OCI-LY1 (cell line): ENCODE measurements around the gene PPARGC1A.

Source experiments
- EZH2 ChIP-seq: fragments of 200-600 bp; sonication (generic), shearing (Covaris generic); IDR thresholded peaks from 2 replicates; pipeline ENCODE4 v1.8.0; 2017; ENCODE audit warnings: borderline replicate concordance, mixed run types, mild to moderate bottlenecking, antibody characterized with exemption, low read length, moderate library complexity, mixed read lengths
- TF ChIP-seq, protein P1 (sequence below): fragments of 200-600 bp; sonication (generic), shearing (Covaris generic); IDR thresholded peaks from 2 replicates; pipeline ENCODE4 v1.5.1; 2017; ENCODE audit warnings: mild to moderate bottlenecking, antibody characterized with exemption, low read length, moderate library complexity, mixed read lengths

DNA sequence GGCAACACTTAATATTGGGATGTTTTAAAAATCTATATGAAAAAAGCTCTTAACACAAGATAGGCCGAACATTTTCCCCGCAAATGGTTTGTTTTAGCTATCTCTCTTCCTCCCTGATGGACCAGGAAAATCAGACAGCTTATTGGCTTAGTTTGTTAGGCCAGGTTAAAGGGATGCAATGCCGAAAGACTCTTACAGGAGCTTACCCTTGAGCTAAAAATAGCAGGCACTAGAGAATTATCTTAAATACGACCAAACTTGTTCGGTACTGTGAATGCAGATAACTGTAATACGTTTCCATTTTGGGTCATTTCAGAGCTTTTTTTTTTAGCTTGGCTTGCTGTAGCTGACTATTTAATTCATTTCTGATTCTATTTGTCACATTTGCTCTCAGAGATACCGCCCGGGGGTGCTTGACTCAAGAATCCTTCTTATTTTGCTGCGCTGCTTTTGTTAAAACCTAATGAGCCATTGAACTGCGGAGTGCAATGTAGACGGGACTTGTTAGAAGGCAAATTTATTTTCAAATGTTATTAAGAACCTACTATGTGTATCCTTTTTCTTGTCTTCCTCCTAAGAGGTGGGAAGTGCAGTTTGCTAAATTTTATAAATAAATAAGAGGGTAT, 23.3 kb downstream of the PPARGC1A start:
- TF ChIP-seq, protein P1, sequence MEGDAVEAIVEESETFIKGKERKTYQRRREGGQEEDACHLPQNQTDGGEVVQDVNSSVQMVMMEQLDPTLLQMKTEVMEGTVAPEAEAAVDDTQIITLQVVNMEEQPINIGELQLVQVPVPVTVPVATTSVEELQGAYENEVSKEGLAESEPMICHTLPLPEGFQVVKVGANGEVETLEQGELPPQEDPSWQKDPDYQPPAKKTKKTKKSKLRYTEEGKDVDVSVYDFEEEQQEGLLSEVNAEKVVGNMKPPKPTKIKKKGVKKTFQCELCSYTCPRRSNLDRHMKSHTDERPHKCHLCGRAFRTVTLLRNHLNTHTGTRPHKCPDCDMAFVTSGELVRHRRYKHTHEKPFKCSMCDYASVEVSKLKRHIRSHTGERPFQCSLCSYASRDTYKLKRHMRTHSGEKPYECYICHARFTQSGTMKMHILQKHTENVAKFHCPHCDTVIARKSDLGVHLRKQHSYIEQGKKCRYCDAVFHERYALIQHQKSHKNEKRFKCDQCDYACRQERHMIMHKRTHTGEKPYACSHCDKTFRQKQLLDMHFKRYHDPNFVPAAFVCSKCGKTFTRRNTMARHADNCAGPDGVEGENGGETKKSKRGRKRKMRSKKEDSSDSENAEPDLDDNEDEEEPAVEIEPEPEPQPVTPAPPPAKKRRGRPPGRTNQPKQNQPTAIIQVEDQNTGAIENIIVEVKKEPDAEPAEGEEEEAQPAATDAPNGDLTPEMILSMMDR: no peak
- no peak for TF ChIP-seq EZH2
